GM12872 (cell line): ENCODE measurements around the gene FIBCD1.

Source experiments
- TF ChIP-seq, protein P1 (sequence below): IDR thresholded peaks from 3 replicates; pipeline ENCODE4 v1.5.1; 2011; ENCODE audit warnings: low read depth, mild to moderate bottlenecking, low read length, moderate library complexity; ENCODE audit not compliant: insufficient read depth

FIBCD1 gene

GRCh38 chr9:130901498-130902203 is 37.4 kb downstream of the FIBCD1 start:
- TF ChIP-seq, protein P1, sequence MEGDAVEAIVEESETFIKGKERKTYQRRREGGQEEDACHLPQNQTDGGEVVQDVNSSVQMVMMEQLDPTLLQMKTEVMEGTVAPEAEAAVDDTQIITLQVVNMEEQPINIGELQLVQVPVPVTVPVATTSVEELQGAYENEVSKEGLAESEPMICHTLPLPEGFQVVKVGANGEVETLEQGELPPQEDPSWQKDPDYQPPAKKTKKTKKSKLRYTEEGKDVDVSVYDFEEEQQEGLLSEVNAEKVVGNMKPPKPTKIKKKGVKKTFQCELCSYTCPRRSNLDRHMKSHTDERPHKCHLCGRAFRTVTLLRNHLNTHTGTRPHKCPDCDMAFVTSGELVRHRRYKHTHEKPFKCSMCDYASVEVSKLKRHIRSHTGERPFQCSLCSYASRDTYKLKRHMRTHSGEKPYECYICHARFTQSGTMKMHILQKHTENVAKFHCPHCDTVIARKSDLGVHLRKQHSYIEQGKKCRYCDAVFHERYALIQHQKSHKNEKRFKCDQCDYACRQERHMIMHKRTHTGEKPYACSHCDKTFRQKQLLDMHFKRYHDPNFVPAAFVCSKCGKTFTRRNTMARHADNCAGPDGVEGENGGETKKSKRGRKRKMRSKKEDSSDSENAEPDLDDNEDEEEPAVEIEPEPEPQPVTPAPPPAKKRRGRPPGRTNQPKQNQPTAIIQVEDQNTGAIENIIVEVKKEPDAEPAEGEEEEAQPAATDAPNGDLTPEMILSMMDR: no peak

- TF ChIP-seq, protein P1: no peak
These were observed 38.1 kb downstream of the FIBCD1 start for GRCh38 chr9:130900701-130901497.

- TF ChIP-seq, protein P1: no peak
These were observed 39.8 kb downstream of the FIBCD1 start for GRCh38 chr9:130899051-130899748.

- TF ChIP-seq, protein P1: no peak
These were observed 40.5 kb downstream of the FIBCD1 start for GRCh38 chr9:130898552-130898852.

- TF ChIP-seq, protein P1: no peak
These were observed 41.0 kb downstream of the FIBCD1 start for GRCh38 chr9:130897848-130898551.

GRCh38 chr9:130897105-130897751 is 41.8 kb downstream of the FIBCD1 start:
- TF ChIP-seq, protein P1: no peak
